MCF 10A (cell line): ENCODE measurements around the gene RFX2. TPM values are rescaled to one million over a fixed set of nuclear protein-coding genes. Genes with fewer than 3 reads are reported as not detected.

Experiments
- BruUV-seq: library from RNA; stranded (reverse); fragments of 400-500 nt; replicated peaks from 2 replicates; lab custom pipeline; 2021; lab: Mats Ljungman, UMichigan
- CTCF ChIA-PET: fragments of 300-600 bp; sonication (Branson Sonifier 250); formaldehyde crosslinking; extraction: SDS; loops from one replicate; lab custom pipeline; 2021; ENCODE audit warnings: antibody characterized with exemption, inconsistent platforms; lab: Yijun Ruan, JAX
- POLR2A ChIA-PET: fragments of 300-600, 350-650 bp; sonication (Branson Sonifier 250); formaldehyde crosslinking; extraction: SDS; loops from one replicate; lab custom pipeline; 2020; ENCODE audit warnings: antibody characterized with exemption, inconsistent platforms; lab: Yijun Ruan, JAX
- DNase-seq: peaks from one replicate; pipeline ENCODE4 v3.0.0-alpha.2; 2018; ENCODE audit not compliant: unreplicated experiment
- H3K27ac Mint-ChIP-seq: one replicate; pipeline ENCODE4 v1.8.0; 2022; ENCODE audit warnings: mild to moderate bottlenecking, low read depth, mixed read lengths; ENCODE audit not compliant: unreplicated experiment
- H3K27me3 Mint-ChIP-seq: one replicate; pipeline ENCODE4 v1.8.0; 2022; ENCODE audit warnings: mixed read lengths; ENCODE audit not compliant: insufficient read depth, unreplicated experiment
- H3K36me3 Mint-ChIP-seq: one replicate; pipeline ENCODE4 v1.8.0; 2022; ENCODE audit warnings: mild to moderate bottlenecking, moderate library complexity, mixed read lengths; ENCODE audit not compliant: insufficient read depth, unreplicated experiment
- H3K4me1 Mint-ChIP-seq: one replicate; pipeline ENCODE4 v1.8.0; 2022; ENCODE audit warnings: mixed read lengths; ENCODE audit not compliant: insufficient read depth, unreplicated experiment
- H3K4me3 Mint-ChIP-seq: one replicate; pipeline ENCODE4 v1.8.0; 2022; ENCODE audit warnings: mild to moderate bottlenecking, moderate library complexity, mixed read lengths; ENCODE audit not compliant: unreplicated experiment
- H3K9me3 Mint-ChIP-seq: one replicate; pipeline ENCODE4 v1.8.0; 2022; ENCODE audit warnings: mixed read lengths; ENCODE audit not compliant: unreplicated experiment
- CTCF ChIP-seq: fragments of 200-600 bp; IDR thresholded peaks from one replicate; pipeline ENCODE4 v1.8.0; 2022; ENCODE audit warnings: antibody characterized with exemption, mild to moderate bottlenecking; ENCODE audit not compliant: unreplicated experiment
- intact Hi-C: fragments of 100-400 bp; cut with micrococcal nuclease; formaldehyde crosslinking; loops from 2 replicates; pipeline ENCODE4 v1.14.1; 2022
- total RNA-seq: library from RNA; stranded (reverse); gene quantifications from 2 replicates; pipeline ENCODE4 v1.2.3, GENCODE V29; 2022

RFX2 gene
- total RNA-seq, 1 experiment from 2014 or later: 9.9 TPM

- Mint-ChIP-seq H3K36me3 (peaks cover 7% of the 10 kb centered on the region), H3K9me3 (no peaks in the 10 kb centered on the region), H3K27ac (peak overlapping the region; percentile 87), H3K4me1 (peaks cover 54% of the 10 kb centered on the region), H3K4me3 (peak overlapping the region; percentile 58), H3K27me3 (no peaks in the 10 kb centered on the region)
- POLR2A ChIA-PET: interaction anchor here (0.6 to 4.4 kb wide), 8 partner anchors 10 to 64 kb away, joined by 3 to 30 read pairs (median 4); no protein-coding TSS in a partner anchor
- no peak for TF ChIP-seq CTCF
- DNase-seq: peak; percentile 49
- intact Hi-C loops: no loop called here
- CTCF ChIA-PET: interaction anchor here (0.8 to 1.2 kb wide), 4 partner anchors 14 to 455 kb away, joined by 3 to 5 read pairs (median 4); no protein-coding TSS in a partner anchor
- no TSS peak for BruUV-seq
These were observed 48.7 kb downstream of the RFX2 start for GRCh38 chr19:6061376-6062130.

- BruUV-seq: no TSS peak
- peaks cover 7% of the 10 kb centered on the region for H3K36me3 Mint-ChIP-seq
- peak overlapping the region; percentile 58 for H3K4me3 Mint-ChIP-seq
- H3K9me3 Mint-ChIP-seq: no peaks in the 10 kb centered on the region
- CTCF ChIA-PET: interaction anchor here (1.0 to 1.2 kb wide), 3 partner anchors 14 to 64 kb away, joined by 4 to 5 read pairs (median 4); no protein-coding TSS in a partner anchor
- intact Hi-C loops: no loop called here
- H3K27me3 Mint-ChIP-seq: no peaks in the 10 kb centered on the region
- H3K27ac Mint-ChIP-seq: peak overlapping the region; percentile 87
- POLR2A ChIA-PET: interaction anchor here (0.8 to 7.4 kb wide), 5 partner anchors 16 to 64 kb away, joined by 3 to 125 read pairs (median 5); no protein-coding TSS in a partner anchor
- no peak for TF ChIP-seq CTCF
- peaks cover 57% of the 10 kb centered on the region for H3K4me1 Mint-ChIP-seq
- peak; percentile 74 for DNase-seq
These were observed 49.5 kb downstream of the RFX2 start for GRCh38 chr19:6060600-6061375.

- Mint-ChIP-seq H3K4me1 (peaks cover 60% of the 10 kb centered on the region), H3K4me3 (peak overlapping the region; percentile 58), H3K9me3 (no peaks in the 10 kb centered on the region), H3K27me3 (no peaks in the 10 kb centered on the region), H3K36me3 (peaks cover 12% of the 10 kb centered on the region), H3K27ac (peak overlapping the region; percentile 87)
- no TSS peak for BruUV-seq
- ChIA-PET POLR2A (interaction anchor here (0.8 to 7.4 kb wide), 5 partner anchors 17 to 64 kb away, joined by 3 to 125 read pairs (median 5); no protein-coding TSS in a partner anchor), CTCF (interaction anchor here (1.0 to 1.2 kb wide), 3 partner anchors 15 to 65 kb away, joined by 4 to 5 read pairs (median 4); no protein-coding TSS in a partner anchor)
- no peak for TF ChIP-seq CTCF
- DNase-seq: no peak
- intact Hi-C loops: no loop called here
These were observed 50.2 kb downstream of the RFX2 start for GRCh38 chr19:6059988-6060599.
